ENCODE results near the gene QRFPR.

DNA sequence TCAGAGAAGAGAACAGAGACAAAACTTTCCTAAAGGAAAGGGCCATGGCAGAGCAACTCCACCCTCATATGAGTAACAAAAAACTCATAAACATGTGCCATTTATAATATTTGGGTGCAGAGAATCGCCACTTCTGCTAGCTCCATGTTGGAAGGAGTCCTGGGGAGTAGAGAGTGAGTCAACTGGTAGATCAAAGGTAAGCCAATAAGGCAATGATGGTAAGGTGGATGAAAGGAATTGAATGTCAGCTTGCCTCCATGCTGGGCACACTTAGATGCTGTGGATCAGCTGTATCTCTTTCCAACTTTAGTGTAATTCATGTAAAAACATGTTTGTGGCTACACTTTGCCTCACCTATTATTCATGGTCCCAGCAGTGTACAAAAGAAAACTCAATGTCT, 4.7 kb downstream of the QRFPR start:
- TF ChIP-seq, protein P1, sequence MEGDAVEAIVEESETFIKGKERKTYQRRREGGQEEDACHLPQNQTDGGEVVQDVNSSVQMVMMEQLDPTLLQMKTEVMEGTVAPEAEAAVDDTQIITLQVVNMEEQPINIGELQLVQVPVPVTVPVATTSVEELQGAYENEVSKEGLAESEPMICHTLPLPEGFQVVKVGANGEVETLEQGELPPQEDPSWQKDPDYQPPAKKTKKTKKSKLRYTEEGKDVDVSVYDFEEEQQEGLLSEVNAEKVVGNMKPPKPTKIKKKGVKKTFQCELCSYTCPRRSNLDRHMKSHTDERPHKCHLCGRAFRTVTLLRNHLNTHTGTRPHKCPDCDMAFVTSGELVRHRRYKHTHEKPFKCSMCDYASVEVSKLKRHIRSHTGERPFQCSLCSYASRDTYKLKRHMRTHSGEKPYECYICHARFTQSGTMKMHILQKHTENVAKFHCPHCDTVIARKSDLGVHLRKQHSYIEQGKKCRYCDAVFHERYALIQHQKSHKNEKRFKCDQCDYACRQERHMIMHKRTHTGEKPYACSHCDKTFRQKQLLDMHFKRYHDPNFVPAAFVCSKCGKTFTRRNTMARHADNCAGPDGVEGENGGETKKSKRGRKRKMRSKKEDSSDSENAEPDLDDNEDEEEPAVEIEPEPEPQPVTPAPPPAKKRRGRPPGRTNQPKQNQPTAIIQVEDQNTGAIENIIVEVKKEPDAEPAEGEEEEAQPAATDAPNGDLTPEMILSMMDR (IDR thresholded peaks at IDR 0.05; ENCODE audit: poor library complexity), result no peak
- TF ChIP-seq EZH2 (IDR thresholded peaks at IDR 0.05; ENCODE audit: borderline replicate concordance), result no peak
